DMS 273 treated with DMSO at 0.1 percent for 48 hours (cell line): ENCODE measurements around the gene GNA12.

ENCODE experiments used
- DNase-seq: peaks from one replicate; lab custom pipeline; 2025; lab: John Stamatoyannopoulos, UW

The GNA12 gene

DNA sequence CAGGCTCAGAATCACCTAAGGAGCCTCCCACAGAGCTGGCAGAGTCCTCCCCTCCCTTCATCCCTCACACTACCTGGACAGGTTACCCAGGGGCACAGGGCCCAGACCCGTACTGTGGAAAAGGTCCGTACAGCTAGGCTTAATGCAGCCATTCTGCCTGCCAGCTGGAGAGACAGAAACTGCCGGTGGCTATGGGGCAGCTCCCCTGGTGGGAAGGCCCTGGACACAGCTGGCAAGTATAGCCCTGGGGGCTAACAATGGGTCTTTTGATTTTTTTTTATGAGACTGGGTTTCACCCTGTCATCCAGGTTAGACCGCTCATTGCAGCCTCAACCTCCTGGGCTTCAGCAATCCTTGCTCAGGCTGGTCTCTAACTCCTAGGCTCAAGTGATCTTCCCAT lies 68.3 kb downstream of the GNA12 start:
- DNase-seq = no peak

DNA sequence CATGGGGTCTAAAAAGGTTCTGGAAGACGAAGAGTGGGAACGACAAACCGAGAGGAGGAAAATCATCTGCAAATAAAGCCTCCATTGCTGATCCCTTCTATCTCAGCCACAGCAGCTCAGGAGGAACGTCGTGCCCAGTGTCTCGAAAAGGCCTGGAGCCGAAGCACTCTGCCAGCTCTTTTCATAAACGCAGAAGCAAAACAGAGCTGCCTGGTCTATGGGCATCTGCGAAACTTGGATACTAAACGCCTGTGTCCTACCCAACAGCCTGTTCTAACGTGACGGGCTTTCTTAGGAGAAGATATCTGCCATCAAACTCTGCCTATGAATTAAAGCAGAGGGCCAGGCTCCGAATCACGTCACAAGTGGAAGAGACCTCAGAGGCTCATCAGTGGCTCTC lies 68.7 kb downstream of the GNA12 start:
- no peak for DNase-seq

DNA sequence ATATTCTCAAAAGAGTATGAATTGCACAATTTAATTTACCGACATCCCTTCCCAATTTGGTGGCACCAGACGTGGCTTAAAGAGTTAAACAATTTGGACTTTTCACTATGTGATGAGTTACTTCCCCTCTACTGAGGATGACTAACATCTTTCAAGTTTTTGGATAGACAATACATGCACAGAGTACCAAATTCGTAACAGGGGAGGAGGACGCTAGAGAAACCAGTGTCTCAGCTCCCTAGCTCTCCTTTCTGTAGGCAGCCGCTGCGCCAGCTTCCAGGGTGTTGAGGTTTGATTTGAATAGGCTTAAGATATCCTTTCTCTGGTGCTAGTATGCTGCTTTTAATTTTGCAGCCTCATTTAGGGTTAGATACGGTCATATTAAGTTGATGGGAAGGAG lies 69.2 kb downstream of the GNA12 start:
- DNase-seq = no peak

DNA sequence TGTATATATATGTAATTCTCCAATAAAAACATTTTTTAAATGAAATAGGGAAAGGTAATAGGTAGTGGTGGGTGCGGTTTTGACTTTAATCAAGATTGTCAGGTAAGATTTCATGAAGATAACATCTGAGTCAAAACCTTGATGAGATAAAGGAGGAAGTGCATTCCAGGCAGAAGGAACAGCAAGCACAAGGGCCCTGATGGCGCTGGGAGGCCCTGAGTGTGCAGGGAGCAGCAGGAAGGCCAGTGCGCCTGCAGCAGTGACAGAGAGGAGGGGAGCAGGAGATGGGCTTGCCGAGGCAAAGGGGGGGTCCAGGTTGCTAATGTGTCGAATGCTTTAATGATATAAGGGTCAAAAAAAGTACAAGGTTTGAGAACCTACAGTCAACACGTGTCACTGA lies 69.8 kb downstream of the GNA12 start:
- no peak for DNase-seq

DNA sequence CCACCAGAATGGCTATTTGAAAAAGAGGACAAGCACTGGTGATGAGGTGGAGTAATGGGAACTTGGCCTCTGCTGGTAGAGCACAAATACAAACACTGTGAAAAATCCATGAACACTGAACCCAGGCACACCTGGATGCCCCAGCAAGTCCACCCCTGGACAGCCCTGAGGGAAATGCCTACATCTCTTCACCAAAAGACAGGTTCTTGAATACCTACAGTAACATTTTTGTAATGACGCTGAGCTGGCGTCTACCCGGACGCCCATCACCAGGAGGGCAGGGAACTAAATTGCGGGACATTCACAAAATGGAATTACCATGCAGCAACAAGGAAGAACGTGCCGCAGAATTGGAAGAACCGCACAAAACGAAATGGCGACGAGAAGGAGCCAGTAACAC lies 70.5 kb downstream of the GNA12 start:
- DNase-seq = no peak

DNA sequence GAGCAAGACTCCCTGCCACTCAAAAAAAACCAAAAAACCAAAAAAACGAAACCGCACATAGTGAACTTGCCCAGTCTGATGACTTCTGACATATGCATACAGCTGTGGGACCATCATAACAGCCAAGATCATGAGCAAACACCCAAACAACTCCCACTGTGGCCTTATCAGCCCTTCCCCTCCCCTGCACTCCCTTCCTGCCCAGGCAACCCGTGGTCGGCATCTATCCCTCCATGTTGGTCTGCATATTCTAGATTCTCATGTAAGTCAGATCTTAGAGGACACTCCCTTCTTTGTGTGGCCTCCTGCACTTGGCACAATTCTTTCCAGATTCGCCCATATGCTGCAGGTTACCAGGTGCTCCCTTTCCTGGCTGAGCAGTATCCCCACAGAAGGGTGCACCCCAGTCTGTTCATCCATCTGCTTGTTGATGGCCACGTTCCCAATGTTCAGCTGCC lies 72.8 kb downstream of the GNA12 start:
- no peak for DNase-seq

DNA sequence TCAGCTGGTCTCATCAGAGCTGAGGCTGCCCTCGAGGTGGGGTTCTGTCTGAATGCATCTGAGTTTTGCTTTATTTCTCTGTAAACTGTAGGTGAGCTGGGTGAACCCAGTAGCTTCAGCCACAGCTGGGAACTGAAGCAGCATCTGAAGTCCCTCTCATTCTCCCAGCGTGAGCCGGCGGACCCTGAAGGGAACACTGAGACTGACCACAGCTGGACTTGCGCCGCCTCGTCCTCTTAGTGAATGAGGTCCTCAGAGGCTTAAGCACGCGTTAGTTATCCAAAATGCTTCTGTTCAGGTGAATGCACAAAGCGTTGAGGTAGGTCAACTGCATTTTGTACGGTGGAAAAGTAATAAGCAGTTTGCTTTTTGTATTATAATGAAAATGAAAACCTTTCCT lies 79.5 kb downstream of the GNA12 start:
- DNase-seq = no peak

DNA sequence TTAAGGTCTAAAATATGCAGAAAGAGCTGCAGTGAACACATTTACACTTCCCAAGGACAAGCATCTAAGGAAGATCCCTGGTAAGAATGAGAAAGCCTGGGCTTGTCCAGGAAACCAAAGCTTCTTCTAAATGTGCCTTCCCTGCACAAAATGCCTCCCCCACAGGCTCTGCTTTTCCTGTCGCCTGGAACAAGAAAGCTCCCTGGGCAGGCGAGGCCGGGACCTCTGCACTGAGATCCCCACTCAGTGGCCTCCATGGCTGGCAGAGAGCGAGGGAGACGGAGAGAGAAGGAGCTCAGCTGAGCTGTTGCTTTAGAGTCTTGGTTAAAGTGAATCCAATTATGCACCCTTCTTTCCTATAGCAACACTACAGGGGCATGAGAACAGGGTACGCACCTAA lies 80.5 kb downstream of the GNA12 start:
- DNase-seq = no peak

DNA sequence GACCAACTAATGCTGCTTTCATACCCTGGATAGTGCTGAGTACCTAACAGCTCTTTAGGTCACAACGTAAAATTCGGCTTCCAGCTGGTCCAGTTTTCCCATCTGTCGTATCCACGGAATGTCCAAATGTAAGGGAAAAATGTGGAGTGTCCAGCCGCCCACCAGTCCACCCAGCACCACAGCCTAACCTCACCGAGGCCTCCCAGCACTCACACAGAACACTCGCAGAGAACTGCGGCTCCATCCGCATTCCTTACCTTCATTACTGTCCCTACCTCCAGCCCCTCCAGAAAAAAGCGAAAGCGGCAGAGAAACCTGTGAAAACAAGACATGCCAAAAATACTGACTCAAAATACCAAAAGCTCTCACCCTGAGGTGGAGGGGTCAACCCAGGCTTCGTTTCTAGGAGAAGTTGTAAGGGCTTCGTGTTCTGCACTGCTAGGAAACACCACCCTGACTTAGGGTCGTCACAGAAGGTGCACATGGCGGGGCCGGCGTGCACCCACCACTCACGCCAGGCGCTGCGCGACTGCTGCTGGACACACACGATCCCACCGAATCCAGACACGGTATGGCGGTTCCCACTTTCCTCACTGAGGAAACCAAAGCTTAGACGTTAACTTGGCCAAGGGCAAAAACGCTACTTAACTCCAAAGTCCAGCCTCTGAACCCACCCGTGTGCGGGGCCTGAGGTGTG lies 82.2 kb downstream of the GNA12 start:
- no peak for DNase-seq

DNA sequence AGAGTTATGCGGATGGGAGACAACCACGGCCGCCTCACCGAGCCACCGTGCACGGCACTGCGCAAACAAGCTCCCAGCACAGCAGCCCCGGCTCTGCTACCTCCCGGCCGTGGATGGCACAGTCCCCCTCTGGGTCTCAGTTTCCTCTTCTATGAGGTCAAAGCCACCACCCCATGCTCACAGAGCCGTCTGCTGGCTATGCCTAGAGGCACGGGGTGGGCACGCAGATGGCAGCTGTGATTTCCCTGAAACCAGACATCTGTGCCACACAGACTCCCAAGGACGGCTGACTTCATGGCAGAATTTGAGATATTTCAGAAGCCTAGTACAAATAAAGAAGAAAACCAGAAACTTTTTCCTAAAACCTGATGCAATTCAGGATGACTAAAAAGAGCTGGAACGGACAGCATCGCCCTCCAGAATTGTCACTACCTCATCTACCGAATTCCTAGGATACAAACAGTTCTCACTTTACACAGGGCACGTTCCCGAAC lies 82.9 kb downstream of the GNA12 start:
- DNase-seq = no peak

DNA sequence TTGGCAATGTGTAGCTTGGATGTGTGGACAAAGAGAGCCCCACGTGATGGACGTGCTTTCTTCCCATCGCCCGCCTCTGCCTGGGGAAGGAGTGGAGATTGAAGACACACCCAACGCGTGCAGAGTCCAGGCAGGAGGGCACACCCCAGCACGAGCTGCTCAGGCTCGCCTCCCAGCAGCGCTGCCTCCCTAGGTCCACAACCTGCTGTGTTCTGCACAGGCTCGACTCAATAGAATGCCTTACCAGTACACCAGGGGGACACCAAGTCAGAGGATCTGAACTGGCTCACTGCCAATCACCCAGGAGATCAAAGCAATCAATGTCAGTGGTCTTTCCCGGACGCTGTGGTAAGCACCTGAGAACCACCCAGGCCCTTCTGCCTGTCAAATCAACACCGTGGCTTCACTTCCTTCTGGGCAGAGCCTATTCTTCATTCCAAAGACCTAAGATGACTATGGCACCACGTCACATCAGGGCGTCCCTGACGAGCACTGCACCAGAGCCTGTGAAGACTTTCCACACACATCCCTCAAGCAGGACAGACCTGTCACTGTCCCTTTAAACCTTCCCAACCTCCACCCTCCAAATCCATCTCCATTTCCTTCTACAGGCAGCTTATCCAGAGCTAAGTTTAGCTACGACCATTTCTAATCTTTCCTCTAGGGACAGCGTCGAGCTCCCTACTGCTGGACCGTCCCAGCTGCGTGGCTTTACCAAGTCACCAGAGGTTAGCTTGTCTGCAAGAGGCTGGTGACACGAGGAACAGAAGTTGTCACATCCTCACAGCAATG lies 83.8 kb downstream of the GNA12 start:
- peak; percentile 49 for DNase-seq

DNA sequence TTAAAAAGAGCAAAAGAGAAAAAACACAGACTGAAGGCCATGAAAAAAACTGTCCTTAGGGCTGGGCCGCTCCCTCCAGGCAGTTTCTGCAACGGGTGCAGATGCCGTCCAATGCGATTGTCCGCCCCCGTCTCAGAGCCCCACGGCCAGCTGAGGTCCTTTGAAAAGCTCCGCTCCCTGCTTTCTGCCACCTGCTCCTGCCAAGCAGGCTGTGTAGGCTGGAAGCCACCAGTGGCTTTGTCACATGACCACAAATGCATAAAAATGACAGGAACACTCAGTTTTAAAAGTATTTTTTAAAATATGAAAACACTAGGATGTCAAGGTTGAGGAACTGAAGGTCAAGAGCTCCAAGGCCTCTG lies 84.4 kb downstream of the GNA12 start:
- DNase-seq = no peak

DNA sequence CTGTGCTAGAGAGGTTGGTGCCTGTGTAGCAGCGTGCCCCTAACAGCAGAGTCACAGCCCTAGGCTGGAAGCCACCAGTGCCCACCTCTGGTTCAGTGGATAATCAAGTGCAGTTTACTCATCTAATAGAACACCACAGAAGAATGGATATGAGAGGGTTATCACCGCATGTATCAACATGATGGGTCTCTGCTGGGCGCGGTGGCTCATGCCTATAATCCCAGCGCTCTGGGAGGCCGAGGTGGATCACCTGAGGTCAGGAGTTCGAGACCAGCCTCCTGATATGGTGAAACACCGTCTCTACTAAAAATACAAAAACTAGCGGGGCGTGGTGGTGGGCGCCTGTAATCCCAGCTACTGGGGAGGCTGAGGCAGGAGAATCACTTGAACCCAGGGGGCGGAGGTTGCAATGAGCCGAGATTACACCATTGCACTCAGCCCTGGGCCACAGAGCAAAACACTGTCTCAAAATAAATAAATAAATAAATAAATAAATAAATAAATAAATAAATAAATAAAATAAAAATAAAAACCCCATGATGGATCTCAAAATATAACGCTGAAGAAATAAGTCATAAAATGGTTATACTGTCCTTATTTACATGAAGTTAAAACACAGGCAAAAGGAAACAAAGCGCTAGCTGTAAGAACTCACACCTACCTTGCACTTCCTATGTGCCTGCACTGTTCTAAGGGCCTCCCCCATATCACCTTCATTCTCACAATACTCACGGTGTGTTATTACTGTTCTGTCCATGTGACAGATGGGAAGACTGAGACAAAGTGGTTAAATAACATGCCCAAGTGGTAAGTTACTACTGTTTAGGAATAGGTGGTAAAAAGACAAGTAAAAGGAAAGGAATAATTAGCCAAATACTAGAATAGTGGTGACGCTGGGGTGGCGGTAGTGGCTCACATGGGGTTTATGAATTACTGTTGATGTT lies 85.2 kb downstream of the GNA12 start:
- DNase-seq = no peak

DNA sequence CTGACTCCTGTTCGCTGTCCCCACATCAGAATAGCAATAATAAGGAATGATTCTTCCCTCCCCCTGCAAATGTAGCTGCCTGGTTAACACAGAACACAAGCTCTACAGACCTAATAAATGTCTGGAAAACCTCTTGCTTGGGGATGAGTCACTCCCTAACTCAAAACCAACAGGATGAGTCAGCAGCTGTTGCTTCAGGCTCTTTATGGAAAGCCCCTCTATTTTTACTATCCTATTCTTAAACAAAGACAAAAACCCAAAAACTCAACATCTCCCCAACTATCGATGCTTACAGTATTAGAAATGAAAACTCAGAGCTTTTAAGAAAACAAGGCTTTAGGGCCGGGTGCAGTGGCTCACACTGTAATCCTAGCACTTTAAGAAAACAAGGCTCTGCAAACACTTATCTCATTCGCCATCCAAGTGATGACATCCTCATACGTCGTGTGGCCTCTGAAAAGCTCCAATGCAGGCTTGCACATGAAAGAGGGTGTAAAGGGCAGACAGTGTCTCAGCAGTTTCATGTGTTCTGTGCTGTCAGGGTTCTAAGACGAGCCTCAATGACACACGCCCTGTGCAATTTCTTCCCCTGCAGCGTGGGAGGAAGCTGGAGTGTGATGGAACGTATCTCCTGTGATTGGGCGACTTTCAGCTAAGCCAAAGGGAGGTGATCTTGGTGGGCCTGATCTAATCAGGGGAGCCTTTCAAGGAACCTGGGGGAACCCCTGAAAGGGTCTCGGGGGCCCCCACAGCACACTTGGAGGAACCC lies 86.0 kb downstream of the GNA12 start:
- DNase-seq = peak; percentile 89

DNA sequence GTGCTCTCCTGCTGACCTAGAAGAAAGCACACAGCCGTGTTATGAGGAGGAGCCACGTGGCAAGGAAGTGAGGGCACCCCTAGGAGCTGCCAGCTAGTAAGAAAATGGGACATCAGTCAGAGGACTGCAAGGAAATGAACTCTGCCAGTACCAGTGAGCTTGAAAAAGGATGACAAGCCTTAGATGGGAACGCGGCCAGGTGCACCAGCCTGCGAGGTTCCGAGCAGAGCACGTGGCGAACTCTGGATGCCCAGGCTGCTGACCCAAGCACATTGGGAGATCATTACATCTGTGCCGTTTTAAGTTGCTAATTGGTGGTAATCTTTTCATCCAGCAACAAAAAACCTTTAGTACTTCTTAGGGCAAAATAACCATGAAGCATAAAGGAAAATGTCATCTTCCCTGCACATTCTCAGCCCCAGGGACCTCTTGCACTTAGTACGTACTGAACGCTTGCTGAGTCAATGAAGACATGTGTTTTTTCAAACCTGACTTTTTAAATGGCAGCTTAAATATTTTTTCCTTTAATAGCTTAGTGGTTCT lies 86.7 kb downstream of the GNA12 start:
- DNase-seq = peak; percentile 63

DNA sequence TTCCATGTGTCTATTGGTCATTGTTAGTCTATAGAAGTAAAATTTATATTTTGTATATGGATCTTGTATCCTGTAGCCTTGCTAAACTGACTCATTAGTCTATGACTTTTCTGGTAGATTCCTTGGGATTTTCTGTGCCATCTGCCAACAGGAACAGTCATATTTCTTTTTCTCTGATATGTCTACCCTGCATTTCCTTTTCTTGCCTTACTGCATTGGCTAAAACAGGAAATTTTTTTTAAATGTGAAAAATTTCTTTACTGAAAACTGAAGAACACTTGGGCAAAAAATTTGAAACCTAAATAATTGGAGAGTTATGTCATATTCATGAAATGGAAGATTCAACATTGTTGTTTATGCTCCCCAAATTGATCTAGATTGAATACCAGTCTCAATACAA lies 88.6 kb downstream of the GNA12 start:
- DNase-seq = no peak

DNA sequence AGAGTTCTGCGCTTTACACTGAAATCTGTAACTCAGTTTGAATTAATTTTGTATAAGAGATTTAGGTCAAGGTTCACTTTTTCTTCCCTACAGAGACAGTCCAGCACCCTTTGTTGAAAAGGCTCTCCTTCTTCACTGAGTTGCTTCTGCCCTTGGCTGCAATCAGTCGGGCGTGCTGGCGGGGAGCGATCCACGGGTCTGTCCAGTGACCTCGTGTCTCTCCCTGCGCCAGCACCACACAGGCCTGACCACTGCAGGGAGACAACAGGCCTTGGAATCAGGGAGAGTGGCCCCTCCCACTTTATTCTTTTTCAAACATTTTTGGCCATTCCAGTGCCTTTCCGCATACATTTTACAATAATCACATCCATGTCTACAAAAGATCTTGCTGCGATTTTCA lies 89.2 kb downstream of the GNA12 start:
- DNase-seq = no peak

DNA sequence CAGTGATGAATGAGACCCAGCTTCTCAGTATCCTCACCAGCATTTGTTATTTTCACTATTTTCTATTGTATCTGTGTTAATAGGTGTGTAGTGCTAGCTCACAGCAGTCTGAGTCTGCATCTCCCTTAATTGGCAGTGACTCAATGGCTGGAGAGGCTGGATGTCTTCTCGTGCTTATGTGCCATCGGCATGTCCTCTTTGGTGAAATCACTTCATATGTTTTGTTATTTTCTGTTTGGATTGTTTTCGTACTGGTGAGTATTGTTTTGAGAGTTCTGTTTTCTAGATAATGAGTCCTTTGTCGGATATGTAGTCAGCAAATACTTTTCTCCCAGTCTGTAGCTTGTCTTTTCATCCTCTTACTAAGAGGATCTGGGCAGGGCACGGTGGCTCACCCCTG lies 90.0 kb downstream of the GNA12 start:
- no peak for DNase-seq

DNA sequence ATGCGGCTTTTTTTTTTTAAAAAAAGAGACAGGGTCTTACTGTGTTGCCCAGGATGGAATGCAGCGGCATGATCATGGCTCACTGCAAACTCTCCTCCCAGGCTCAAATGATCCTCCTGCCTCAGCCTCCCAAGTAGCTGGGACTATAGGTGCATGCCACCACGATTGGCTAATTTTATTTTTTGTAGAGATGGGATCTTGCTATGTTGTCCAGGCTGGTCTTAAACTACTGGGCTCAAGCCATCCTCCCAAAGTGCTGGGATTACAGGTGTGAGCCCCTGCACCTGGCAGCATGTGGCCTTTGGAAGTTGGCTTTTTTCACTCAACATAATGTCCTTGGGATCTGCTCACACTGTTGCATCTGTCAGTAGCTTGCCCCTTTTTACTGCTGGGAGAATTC lies 91.0 kb downstream of the GNA12 start:
- no peak for DNase-seq

DNA sequence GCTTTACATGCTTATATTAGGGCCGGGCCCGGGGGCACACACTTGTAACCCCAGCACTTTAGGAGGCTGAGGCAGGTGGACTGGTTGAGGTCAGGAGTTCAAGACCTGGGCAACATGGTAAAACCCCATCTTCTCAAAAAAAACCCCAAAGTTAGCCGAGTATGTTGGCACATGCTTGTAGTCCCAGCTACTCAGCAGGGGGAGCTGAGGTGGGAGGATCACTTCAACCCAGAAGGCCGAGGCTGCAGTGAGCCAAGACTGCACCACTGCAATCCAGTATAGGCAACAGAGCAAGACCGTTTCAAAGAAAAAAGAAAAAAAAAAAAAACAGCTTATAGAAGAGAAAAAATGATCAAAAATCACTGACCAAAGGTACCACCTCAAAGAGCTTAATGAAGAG lies 93.0 kb downstream of the GNA12 start:
- no peak for DNase-seq

DNA sequence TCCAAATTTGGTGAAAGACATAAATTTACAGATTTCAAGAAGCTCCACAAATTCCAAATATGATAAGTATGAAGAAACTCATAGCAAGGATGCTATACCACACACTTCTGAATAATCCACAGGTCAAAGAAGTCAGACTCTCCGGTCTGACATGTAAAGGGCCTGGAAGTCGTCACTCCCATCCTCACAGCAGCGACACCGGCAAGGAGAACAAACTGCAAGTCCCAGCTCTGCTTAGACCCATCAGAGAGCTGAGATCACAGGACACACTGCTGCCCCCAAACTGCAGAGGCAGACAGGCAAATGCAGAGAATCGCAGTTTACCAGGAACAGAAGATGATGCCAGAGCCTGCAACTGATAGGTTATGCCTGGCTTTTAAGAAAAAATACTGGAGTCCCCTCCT lies 94.1 kb downstream of the GNA12 start:
- DNase-seq = no peak
